HG02870 (cell line): Measurements from ENCODE around the gene KRCC1.

ENCODE experiments used
- ATAC-seq: cut with Tn5 transposase; IDR thresholded peaks from one replicate; pipeline ENCODE4 v1.9.1; 2021; ENCODE audit warnings: mild to moderate bottlenecking, moderate library complexity; ENCODE audit not compliant: unreplicated experiment

Gene KRCC1

GRCh38 chr2:88077080-88077479 lies 21.5 kb upstream of the KRCC1 start:
- ATAC-seq = no peak

GRCh38 chr2:88074854-88075292 lies 19.3 kb upstream of the KRCC1 start:
- ATAC-seq = no peak

GRCh38 chr2:88074150-88074549 lies 18.6 kb upstream of the KRCC1 start:
- ATAC-seq = no peak

GRCh38 chr2:88071365-88071764 lies 15.8 kb upstream of the KRCC1 start:
- ATAC-seq = no peak

- no peak for ATAC-seq
Observed at GRCh38 chr2:88070055-88070454, 14.5 kb upstream of the KRCC1 start.

- no peak for ATAC-seq
Observed at GRCh38 chr2:88069117-88069516, 13.5 kb upstream of the KRCC1 start.

- no peak for ATAC-seq
Observed at GRCh38 chr2:88068044-88068443, 12.5 kb upstream of the KRCC1 start.

- ATAC-seq = no peak
Observed at GRCh38 chr2:88067598-88067997, 12.0 kb upstream of the KRCC1 start, which contains the start of gene SMYD1. TSS of gene SMYD1 (plus strand) at chr2:88067825. CDS start at chr2:88067865, 40 bp downstream.

- no peak for ATAC-seq
Observed at GRCh38 chr2:88067189-88067588, 11.6 kb upstream of the KRCC1 start.

- no peak for ATAC-seq
Observed at GRCh38 chr2:88066543-88066942, 11.0 kb upstream of the KRCC1 start.

GRCh38 chr2:88061295-88061694 lies 5.7 kb upstream of the KRCC1 start:
- no peak for ATAC-seq

GRCh38 chr2:88060907-88061275 lies 5.3 kb upstream of the KRCC1 start:
- ATAC-seq = no peak

- ATAC-seq = peak; percentile 34
Observed at GRCh38 chr2:88059979-88060906, 4.7 kb upstream of the KRCC1 start.

- no peak for ATAC-seq
Observed at GRCh38 chr2:88058191-88058590, 2.6 kb upstream of the KRCC1 start.

GRCh38 chr2:88057437-88057844 lies 1.9 kb upstream of the KRCC1 start:
- no peak for ATAC-seq

- ATAC-seq = no peak
Observed at GRCh38 chr2:88054782-88055370, 707 bp downstream of the KRCC1 start.

GRCh38 chr2:88053934-88054781 lies 1.4 kb downstream of the KRCC1 start:
- ATAC-seq = no peak

- ATAC-seq = no peak
Observed at GRCh38 chr2:88053296-88053695, 2.3 kb downstream of the KRCC1 start.

- ATAC-seq = no peak
Observed at GRCh38 chr2:88051792-88052191, 3.8 kb downstream of the KRCC1 start.

- ATAC-seq = no peak
Observed at GRCh38 chr2:88049622-88050021, 6.0 kb downstream of the KRCC1 start.

GRCh38 chr2:88048541-88048940 lies 7.0 kb downstream of the KRCC1 start:
- no peak for ATAC-seq
